Measurements from ENCODE around the gene TAB3. TPM values are rescaled to one million over a fixed set of nuclear protein-coding genes. Genes with fewer than 3 reads are reported as not detected.
A peak's percentile ranks its signal among the peaks of the same experiment; 100 is the strongest.

The TAB3 gene, protein sequence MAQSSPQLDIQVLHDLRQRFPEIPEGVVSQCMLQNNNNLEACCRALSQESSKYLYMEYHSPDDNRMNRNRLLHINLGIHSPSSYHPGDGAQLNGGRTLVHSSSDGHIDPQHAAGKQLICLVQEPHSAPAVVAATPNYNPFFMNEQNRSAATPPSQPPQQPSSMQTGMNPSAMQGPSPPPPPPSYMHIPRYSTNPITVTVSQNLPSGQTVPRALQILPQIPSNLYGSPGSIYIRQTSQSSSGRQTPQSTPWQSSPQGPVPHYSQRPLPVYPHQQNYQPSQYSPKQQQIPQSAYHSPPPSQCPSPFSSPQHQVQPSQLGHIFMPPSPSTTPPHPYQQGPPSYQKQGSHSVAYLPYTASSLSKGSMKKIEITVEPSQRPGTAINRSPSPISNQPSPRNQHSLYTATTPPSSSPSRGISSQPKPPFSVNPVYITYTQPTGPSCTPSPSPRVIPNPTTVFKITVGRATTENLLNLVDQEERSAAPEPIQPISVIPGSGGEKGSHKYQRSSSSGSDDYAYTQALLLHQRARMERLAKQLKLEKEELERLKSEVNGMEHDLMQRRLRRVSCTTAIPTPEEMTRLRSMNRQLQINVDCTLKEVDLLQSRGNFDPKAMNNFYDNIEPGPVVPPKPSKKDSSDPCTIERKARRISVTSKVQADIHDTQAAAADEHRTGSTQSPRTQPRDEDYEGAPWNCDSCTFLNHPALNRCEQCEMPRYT
- 8.1 TPM for total RNA-seq
- polyA plus RNA-seq (ENCODE audit: insufficient read depth in 1 of 8, insufficient read length in 8 of 8, low replicate concordance in 1 of 8) = 10 to 100 TPM in 7 of 8 donors, 1 to 10 TPM in 1; 8.8 to 14.9 (median 11.0) TPM
- long read RNA-seq, donor 1, partial matches to known transcripts = 0 of 3 reads
- long read RNA-seq, donor 1, other reads (novel, unspliced or antisense) = 0 of 3 reads
- long read RNA-seq, donor 2 = 0 reads
- long read RNA-seq, donor 3, partial matches to known transcripts = 0 of 4 reads
- long read RNA-seq, donor 3, other reads (novel, unspliced or antisense) = 0 of 4 reads
- long read RNA-seq, donor 4, partial matches to known transcripts = 0 of 1 reads
- long read RNA-seq, donor 4, other reads (novel, unspliced or antisense) = 0 of 1 reads
- long read RNA-seq, donor 5, full-length matches to known transcripts = 5 of 5 reads
- long read RNA-seq, donor 5, partial matches to known transcripts = 0 of 5 reads
- long read RNA-seq, donor 5, other reads (novel, unspliced or antisense) = 0 of 5 reads
- long read RNA-seq, donor 6, partial matches to known transcripts = 0 of 1 reads
- long read RNA-seq, donor 6, other reads (novel, unspliced or antisense) = 0 of 1 reads
- long read RNA-seq, donor 7, full-length matches to known transcripts = 4 of 4 reads
- long read RNA-seq, donor 7, partial matches to known transcripts = 0 of 4 reads
- long read RNA-seq, donor 7, other reads (novel, unspliced or antisense) = 0 of 4 reads
- long read RNA-seq, donor 8, full-length matches to known transcripts = 3 of 3 reads
- long read RNA-seq, donor 8, partial matches to known transcripts = 0 of 3 reads
- long read RNA-seq, donor 8, other reads (novel, unspliced or antisense) = 0 of 3 reads
- long read RNA-seq, donor 9, partial matches to known transcripts = 0 of 1 reads
- long read RNA-seq, donor 9, other reads (novel, unspliced or antisense) = 0 of 1 reads
- long read RNA-seq, donor 10, transcript TAB3-201 (6 exons, 805 nt) = major isoform, 6 of 6 reads
- long read RNA-seq, donor 10, partial matches to known transcripts = 0 of 6 reads
- long read RNA-seq, donor 10, other reads (novel, unspliced or antisense) = 0 of 6 reads
- long read RNA-seq, donor 11, partial matches to known transcripts = 0 of 2 reads
- long read RNA-seq, donor 11, other reads (novel, unspliced or antisense) = 0 of 2 reads

DNA sequence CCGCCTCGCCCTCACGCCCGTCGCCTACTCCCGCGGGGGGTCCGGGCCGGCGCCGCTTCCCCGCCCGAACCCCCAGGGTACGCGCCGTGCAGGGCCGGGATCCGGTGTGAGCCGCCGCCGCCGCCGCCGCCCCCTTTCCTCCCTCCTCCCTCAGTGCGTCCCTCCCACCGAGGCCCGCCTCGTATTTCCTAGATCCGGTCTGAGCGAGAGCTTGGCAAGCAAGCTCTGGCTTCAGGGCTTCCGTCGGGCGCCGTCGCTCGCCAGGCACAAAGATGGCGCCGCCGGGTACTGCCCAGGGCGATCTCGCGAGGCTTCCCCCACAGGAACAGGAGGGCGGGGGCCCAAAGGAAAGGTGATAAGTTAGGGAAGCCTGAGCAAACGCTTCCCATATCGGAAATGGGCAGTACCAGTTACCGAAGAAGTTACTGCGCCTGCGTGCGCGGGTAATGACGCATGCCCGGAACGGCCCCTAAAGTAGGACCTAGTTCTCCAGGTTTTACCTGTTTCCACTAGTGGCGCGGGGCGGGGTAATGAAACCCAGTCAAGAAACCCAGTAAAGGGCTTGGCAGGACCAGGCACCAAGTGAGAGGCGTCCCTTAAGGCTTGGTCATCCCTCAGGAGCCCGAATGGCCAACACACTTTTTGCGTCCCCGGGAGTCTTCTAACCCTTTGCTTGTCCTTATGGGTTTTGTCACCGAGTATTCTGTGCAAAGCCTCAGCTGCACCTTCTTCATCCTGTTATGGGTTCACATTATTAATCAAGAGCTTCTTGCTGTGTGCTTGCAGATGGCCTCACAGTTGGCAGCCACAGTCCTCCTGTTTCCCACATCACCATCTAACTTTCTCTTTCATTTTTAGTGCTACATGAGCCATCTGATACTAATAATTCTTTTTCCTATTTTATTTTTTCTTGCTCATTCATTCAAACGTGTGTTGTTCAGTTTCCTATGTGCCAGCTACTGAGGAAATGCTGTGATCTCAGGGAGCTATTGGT is at the start of gene TAB3:
Gene TAB3, minus strand, starts transcription at position 108 of the 994 bp plus-strand sequence. CDS start 29,666 bp downstream, outside the sequence.
- H3K4me3 ChIP-seq (ENCODE audit: low read length) = peak within 1 kb of the TSS; percentile 64
- DNase-seq = peak; percentile 98
- 29% methylated on average over 55 of the region's 62 CpGs for WGBS (ENCODE audit: insufficient coverage)
- no peaks in the 10 kb centered on the region for H3K9me3 ChIP-seq (replicated peaks; ENCODE audit: control insufficient read depth, low read depth, low read length)
- H3K27ac ChIP-seq (ENCODE audit: low read length) = peak within 1 kb of the TSS; percentile 86
- no peaks in the 10 kb centered on the region for H3K4me1 ChIP-seq (ENCODE audit: control insufficient read depth, insufficient read depth, low read length)
- H3K36me3 ChIP-seq (ENCODE audit: control insufficient read depth, insufficient read depth, low read length) = no peaks in the 10 kb centered on the region
- H3K27me3 ChIP-seq (ENCODE audit: control insufficient read depth, insufficient read depth, low read length) = peaks cover 19% of the 10 kb centered on the region

DNA sequence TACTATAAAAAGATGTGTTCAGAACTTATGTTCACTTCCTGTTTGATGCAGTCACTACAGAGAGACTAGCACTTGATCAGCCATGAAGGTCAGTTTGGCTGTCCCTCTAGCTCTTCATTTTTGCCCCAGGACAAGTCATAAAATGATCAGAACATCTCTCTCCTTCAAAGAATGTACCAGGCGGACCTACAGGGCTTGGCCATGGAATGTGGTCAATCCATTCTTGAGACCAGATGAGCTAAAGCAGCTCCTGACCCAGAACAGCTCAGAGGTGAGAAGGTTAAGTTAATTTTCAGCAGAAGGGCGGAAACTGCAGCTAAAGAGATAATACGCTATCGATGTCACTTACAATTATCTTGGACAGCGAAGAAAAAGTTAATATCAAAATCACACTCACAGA is 49.2 kb upstream of the TAB3 start:
- Histone ChIP-seq H3K4me3 (ENCODE audit: low read length) (no peak overlapping the region), H3K9me3 (replicated peaks; ENCODE audit: control insufficient read depth, low read depth, low read length) (peaks cover 2% of the 10 kb centered on the region), H3K36me3 (ENCODE audit: control insufficient read depth, insufficient read depth, low read length) (no peaks in the 10 kb centered on the region), H3K27me3 (ENCODE audit: control insufficient read depth, insufficient read depth, low read length) (peaks cover 8% of the 10 kb centered on the region), H3K4me1 (ENCODE audit: control insufficient read depth, insufficient read depth, low read length) (no peaks in the 10 kb centered on the region), H3K27ac (ENCODE audit: low read length) (no peak overlapping the region)
- DNase-seq = no peak
- 80% methylated on average over 1 of the region's 5 CpGs for WGBS (ENCODE audit: insufficient coverage)

DNA sequence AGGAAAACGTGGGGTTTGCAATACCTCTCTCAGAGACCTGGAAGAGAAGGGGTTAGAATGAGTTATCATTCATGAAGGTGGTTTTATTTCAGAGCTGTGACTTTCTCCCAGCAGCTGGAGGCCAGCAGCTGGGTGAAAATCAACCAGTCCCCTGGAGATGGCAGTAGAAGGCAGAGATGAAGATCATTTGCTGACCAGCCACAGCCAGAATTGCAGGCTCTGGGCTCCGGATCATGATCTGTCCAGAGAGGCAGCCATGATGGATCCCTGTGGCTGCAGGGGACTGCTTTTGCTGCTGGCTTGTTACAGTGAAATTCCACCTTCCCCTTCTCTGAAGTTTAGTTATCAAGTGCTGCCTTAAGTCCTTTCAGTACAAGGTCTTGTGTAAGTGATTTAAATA is 46.9 kb upstream of the TAB3 start:
- Histone ChIP-seq H3K4me3 (ENCODE audit: low read length) (no peak overlapping the region), H3K27ac (ENCODE audit: low read length) (no peak overlapping the region), H3K4me1 (ENCODE audit: control insufficient read depth, insufficient read depth, low read length) (no peaks in the 10 kb centered on the region), H3K27me3 (ENCODE audit: control insufficient read depth, insufficient read depth, low read length) (peaks cover 7% of the 10 kb centered on the region), H3K9me3 (replicated peaks; ENCODE audit: control insufficient read depth, low read depth, low read length) (peaks cover 2% of the 10 kb centered on the region), H3K36me3 (ENCODE audit: control insufficient read depth, insufficient read depth, low read length) (no peaks in the 10 kb centered on the region)
- DNase-seq = peak; percentile 3
- 27% methylated on average over 2 of the region's 2 CpGs for WGBS (ENCODE audit: insufficient coverage)

DNA sequence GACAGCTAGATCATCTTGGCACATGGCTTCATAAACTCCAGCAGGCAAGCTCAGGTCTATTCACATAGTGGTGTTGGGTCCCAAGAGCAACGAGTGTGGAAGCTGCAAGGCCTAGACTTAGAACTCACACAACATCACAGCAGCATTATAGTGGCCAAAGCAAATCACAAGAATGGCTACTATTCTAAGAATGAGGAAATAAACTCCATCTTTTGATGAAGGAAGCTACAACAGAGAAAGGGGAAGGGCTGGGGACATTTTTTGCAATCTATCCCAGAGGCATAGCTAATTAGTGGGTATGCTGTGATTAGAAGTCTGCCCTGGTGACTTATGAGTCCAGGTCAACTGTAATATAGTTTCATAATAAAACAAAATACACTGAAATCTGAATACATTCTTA is 42.9 kb upstream of the TAB3 start:
- no CpG with 5 or more reads among the region's 1 CpG for WGBS (ENCODE audit: insufficient coverage)
- Histone ChIP-seq H3K36me3 (ENCODE audit: control insufficient read depth, insufficient read depth, low read length) (no peaks in the 10 kb centered on the region), H3K27ac (ENCODE audit: low read length) (no peak overlapping the region), H3K4me1 (ENCODE audit: control insufficient read depth, insufficient read depth, low read length) (no peaks in the 10 kb centered on the region), H3K4me3 (ENCODE audit: low read length) (no peak overlapping the region), H3K27me3 (ENCODE audit: control insufficient read depth, insufficient read depth, low read length) (peaks cover 5% of the 10 kb centered on the region), H3K9me3 (replicated peaks; ENCODE audit: control insufficient read depth, low read depth, low read length) (peaks cover 2% of the 10 kb centered on the region)
- no peak for DNase-seq

DNA sequence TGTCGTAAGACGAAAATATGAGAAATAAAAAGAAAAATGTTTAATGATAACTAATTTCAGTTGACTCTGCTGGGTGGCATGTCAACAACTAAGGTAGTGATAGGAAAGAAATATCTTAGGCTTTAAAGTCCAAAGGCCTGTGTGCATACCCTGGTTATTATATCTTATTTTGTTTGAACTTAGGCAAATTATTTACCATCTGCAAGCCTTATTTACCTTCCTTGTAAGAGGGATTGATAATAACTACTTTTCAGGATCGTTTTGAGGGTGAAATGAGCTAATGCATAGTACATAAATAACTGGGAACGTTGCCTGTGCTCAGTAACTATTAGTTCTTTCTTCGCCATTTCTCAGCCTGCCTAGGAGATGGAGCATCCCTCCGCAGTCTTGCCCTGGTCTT is 41.6 kb upstream of the TAB3 start:
- peaks cover 2% of the 10 kb centered on the region for H3K9me3 ChIP-seq (replicated peaks; ENCODE audit: control insufficient read depth, low read depth, low read length)
- no peak for DNase-seq
- peaks cover 2% of the 10 kb centered on the region for H3K27me3 ChIP-seq (ENCODE audit: control insufficient read depth, insufficient read depth, low read length)
- H3K36me3 ChIP-seq (ENCODE audit: control insufficient read depth, insufficient read depth, low read length) = no peaks in the 10 kb centered on the region
- no peaks in the 10 kb centered on the region for H3K4me1 ChIP-seq (ENCODE audit: control insufficient read depth, insufficient read depth, low read length)
- no peak overlapping the region for H3K27ac ChIP-seq (ENCODE audit: low read length)
- H3K4me3 ChIP-seq (ENCODE audit: low read length) = no peak overlapping the region
- WGBS (ENCODE audit: insufficient coverage) = no CpG with 5 or more reads among the region's 6 CpGs

DNA sequence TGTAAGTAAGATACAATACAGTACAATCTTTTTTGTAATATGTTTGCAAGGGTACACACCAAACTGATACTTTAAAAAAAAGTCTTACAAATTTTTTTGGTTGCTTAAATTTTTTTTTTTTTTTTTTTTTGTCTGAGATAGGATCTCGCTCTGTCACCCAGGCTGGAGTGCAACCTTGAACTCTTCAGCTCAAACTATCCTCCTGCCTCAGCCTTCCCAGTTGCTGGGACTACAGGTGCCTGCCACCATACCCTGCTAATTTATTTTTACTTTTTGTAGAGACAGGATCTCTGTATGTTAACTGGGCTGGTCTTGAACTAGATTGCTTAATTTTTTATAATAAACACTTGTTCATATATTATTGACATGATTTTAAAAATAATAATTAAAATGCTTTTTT is 41.1 kb upstream of the TAB3 start:
- H3K9me3 ChIP-seq (replicated peaks; ENCODE audit: control insufficient read depth, low read depth, low read length) = peaks cover 2% of the 10 kb centered on the region
- peaks cover 2% of the 10 kb centered on the region for H3K27me3 ChIP-seq (ENCODE audit: control insufficient read depth, insufficient read depth, low read length)
- no peak overlapping the region for H3K4me3 ChIP-seq (ENCODE audit: low read length)
- no peak overlapping the region for H3K27ac ChIP-seq (ENCODE audit: low read length)
- H3K36me3 ChIP-seq (ENCODE audit: control insufficient read depth, insufficient read depth, low read length) = no peaks in the 10 kb centered on the region
- no peak for DNase-seq
- no CpG with 5 or more reads among the region's 1 CpG for WGBS (ENCODE audit: insufficient coverage)
- H3K4me1 ChIP-seq (ENCODE audit: control insufficient read depth, insufficient read depth, low read length) = no peaks in the 10 kb centered on the region

DNA sequence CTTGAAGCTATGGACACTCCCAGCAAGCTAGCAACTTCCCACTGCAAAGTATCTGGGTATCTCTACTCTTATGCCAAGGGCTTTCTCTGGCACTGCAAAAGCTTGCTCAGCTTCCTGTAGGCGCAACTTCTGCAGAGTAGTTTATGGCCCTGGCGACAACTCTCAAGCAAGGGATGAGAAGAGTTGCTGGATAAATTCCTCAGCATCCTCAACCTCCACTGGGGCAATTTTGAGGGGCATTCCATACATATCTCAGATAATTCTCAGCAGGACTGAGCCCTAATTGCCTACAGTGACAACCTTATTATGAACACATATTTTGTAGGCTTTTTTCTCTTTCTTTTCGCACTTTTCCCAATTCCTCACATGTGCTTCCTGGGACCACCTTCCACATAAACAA is 31.2 kb upstream of the TAB3 start:
- WGBS (ENCODE audit: insufficient coverage) = no CpG with 5 or more reads among the region's 3 CpGs
- Histone ChIP-seq H3K27me3 (ENCODE audit: control insufficient read depth, insufficient read depth, low read length) (peaks cover 4% of the 10 kb centered on the region), H3K9me3 (replicated peaks; ENCODE audit: control insufficient read depth, low read depth, low read length) (no peaks in the 10 kb centered on the region), H3K27ac (ENCODE audit: low read length) (no peak overlapping the region), H3K4me1 (ENCODE audit: control insufficient read depth, insufficient read depth, low read length) (no peaks in the 10 kb centered on the region), H3K4me3 (ENCODE audit: low read length) (no peak overlapping the region), H3K36me3 (ENCODE audit: control insufficient read depth, insufficient read depth, low read length) (no peaks in the 10 kb centered on the region)
- DNase-seq = no peak

DNA sequence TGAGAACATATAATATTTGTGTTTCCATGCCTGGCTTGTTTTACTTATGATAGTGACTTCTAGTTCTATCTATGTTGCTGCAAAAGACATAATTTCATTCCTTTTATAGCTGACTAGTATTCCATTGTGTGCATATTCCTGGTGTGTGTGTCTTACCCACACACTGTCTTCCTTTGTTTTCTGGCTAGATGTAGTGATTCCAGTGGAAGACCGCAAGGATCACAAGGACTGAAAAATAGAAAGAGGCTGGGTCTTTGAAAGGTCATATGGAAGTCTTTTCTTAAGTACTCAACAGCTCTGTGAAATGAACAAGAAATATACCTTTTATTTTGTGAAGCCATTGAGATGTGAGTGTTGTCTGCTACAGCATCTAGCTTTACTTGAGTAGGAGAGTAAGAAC is 29.4 kb upstream of the TAB3 start:
- H3K4me3 ChIP-seq (ENCODE audit: low read length) = no peak overlapping the region
- WGBS (ENCODE audit: insufficient coverage) = no CpG with 5 or more reads among the region's 1 CpG
- no peaks in the 10 kb centered on the region for H3K36me3 ChIP-seq (ENCODE audit: control insufficient read depth, insufficient read depth, low read length)
- DNase-seq = no peak
- H3K27me3 ChIP-seq (ENCODE audit: control insufficient read depth, insufficient read depth, low read length) = peaks cover 4% of the 10 kb centered on the region
- no peaks in the 10 kb centered on the region for H3K9me3 ChIP-seq (replicated peaks; ENCODE audit: control insufficient read depth, low read depth, low read length)
- H3K27ac ChIP-seq (ENCODE audit: low read length) = no peak overlapping the region
- H3K4me1 ChIP-seq (ENCODE audit: control insufficient read depth, insufficient read depth, low read length) = no peaks in the 10 kb centered on the region
